NCI-H1694 treated with DMSO at 0.1 percent for 48 hours (cell line): ENCODE measurements around the gene ACAP2.
"Not testable (repeated sequence)": the region's sequence is repeated elsewhere in the genome, so short reads cannot be mapped to it uniquely, and the experiment has no call there.

Experiments
- DNase-seq: peaks from one replicate; lab custom pipeline; 2025; lab: John Stamatoyannopoulos, UW

Gene ACAP2

GRCh38 chr3:195245531-195245951, 197.3 kb downstream of the ACAP2 start:
- DNase-seq: no peak

GRCh38 chr3:195241592-195242355, 201.0 kb downstream of the ACAP2 start:
- DNase-seq: no peak

- no peak for DNase-seq
Observed at GRCh38 chr3:195240939-195241338, 201.9 kb downstream of the ACAP2 start.

- DNase-seq: no peak
Observed at GRCh38 chr3:195240171-195240701, 202.6 kb downstream of the ACAP2 start.

- DNase-seq: no peak
Observed at GRCh38 chr3:195239121-195239520, 203.7 kb downstream of the ACAP2 start.

- no peak for DNase-seq
Observed at GRCh38 chr3:195238586-195239118, 204.2 kb downstream of the ACAP2 start.

GRCh38 chr3:195238081-195238571, 204.7 kb downstream of the ACAP2 start:
- DNase-seq: no peak

GRCh38 chr3:195236801-195237570, 205.8 kb downstream of the ACAP2 start:
- no peak for DNase-seq

- no peak for DNase-seq
Observed at GRCh38 chr3:195236076-195236798, 206.6 kb downstream of the ACAP2 start.

GRCh38 chr3:195230244-195230643, 212.6 kb downstream of the ACAP2 start:
- DNase-seq: no peak

- not testable (repeated sequence) for DNase-seq
Observed at GRCh38 chr3:195228886-195229285, 213.9 kb downstream of the ACAP2 start.

- DNase-seq: no peak
Observed at GRCh38 chr3:195227871-195228270, 214.9 kb downstream of the ACAP2 start.

- no peak for DNase-seq
Observed at GRCh38 chr3:195226900-195227447, 215.8 kb downstream of the ACAP2 start.

GRCh38 chr3:195226445-195226844, 216.4 kb downstream of the ACAP2 start:
- no peak for DNase-seq

GRCh38 chr3:195224980-195225580, 217.7 kb downstream of the ACAP2 start:
- no peak for DNase-seq
